Measurements from ENCODE around the gene ASCC3. TPM values are rescaled to one million over a fixed set of nuclear protein-coding genes. Genes with fewer than 3 reads are reported as not detected.
"Not testable (repeated sequence)": the region's sequence is repeated elsewhere in the genome, so short reads cannot be mapped to it uniquely, and the experiment has no call there.

Gene ASCC3
- total and polyA plus RNA-seq, 2 experiments from 2014 or later, result 34.0 to 77.6 TPM

DNA sequence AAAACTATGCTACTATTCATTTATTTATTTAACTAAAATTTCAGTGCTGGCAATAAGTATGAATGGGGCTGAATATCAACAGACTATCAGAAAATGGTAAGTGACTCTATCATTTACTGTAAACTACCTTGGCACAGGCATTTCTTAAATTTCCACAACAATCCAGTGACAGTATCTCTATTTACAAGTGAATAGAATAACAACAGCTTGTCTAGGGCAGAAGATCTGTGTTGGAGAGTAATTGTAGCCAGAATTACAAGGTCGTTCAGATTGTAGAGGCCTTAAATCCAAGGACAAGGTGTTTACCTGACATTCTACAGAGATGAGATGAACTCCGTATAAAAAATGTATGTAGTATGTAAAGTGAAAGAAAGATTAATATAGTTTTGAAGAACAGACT is 222.6 kb downstream of the ASCC3 start:
- Histone ChIP-seq H3K9me3 (ENCODE audit: low read depth) (no peaks in the 10 kb centered on the region), H3K27ac (no peak overlapping the region), H3K4me3 (no peak overlapping the region), H2AFZ (no peak overlapping the region), H3K79me2 (no peaks in the 10 kb centered on the region), H3K4me1 (ENCODE audit: insufficient read depth) (no peaks in the 10 kb centered on the region), H4K20me1 (ENCODE audit: insufficient read depth, poor library complexity, severe bottlenecking) (no peaks in the 10 kb centered on the region), H3K4me2 (no peak overlapping the region), H3K36me3 (replicated peaks; ENCODE audit: insufficient read depth, low read depth) (no peaks in the 10 kb centered on the region), H3K27me3 (no peaks in the 10 kb centered on the region), H3K9me2 (replicated peaks; ENCODE audit: insufficient read depth) (no peaks in the 10 kb centered on the region)
- 52% methylated on average over 2 of the region's 2 CpGs for WGBS (ENCODE audit: low lambda C conversion rate, missing lambda C conversion rate)
- TF ChIP-seq CTCF (IDR thresholded peaks at IDR 0.05; ENCODE audit: poor library complexity), result no peak
- TF ChIP-seq EZH2 (IDR thresholded peaks at IDR 0.05; ENCODE audit: borderline replicate concordance), result no peak
- no peak for TF ChIP-seq EZH2phosphoT487 (IDR thresholded peaks at IDR 0.05; ENCODE audit: low read depth, severe bottlenecking, unreplicated experiment)
- no peak for DNase-seq (ENCODE audit: low spot score)

- H3K36me3 ChIP-seq (replicated peaks; ENCODE audit: insufficient read depth, low read depth), result no peaks in the 10 kb centered on the region
- WGBS (ENCODE audit: low lambda C conversion rate, missing lambda C conversion rate), result 91% methylated on average over 2 of the region's 2 CpGs
These were observed 223.3 kb downstream of the ASCC3 start for GRCh38 chr6:100657678-100658330.

GRCh38 chr6:100641147-100641546 is 240.0 kb downstream of the ASCC3 start:
- H2AFZ ChIP-seq; DNase-seq (ENCODE audit: low spot score); H3K79me2 ChIP-seq; H3K9me2 ChIP-seq (replicated peaks; ENCODE audit: insufficient read depth); H3K4me1 ChIP-seq (ENCODE audit: insufficient read depth); H3K4me2 ChIP-seq; H3K9me3 ChIP-seq (ENCODE audit: low read depth); H3K36me3 ChIP-seq (replicated peaks; ENCODE audit: insufficient read depth, low read depth); H3K27ac ChIP-seq; H4K20me1 ChIP-seq (ENCODE audit: insufficient read depth, poor library complexity, severe bottlenecking); H3K27me3 ChIP-seq; H3K4me3 ChIP-seq: not testable (repeated sequence)
- WGBS (ENCODE audit: low lambda C conversion rate, missing lambda C conversion rate), result over 99% methylated on average over 3 of the region's 3 CpGs

More at GRCh38 chr6:100657678-100658330, 223.3 kb downstream of the ASCC3 start:
- H3K4me2 ChIP-seq, result no peak overlapping the region
- peak; percentile 19 for DNase-seq (ENCODE audit: low spot score)
- no peaks in the 10 kb centered on the region for H3K9me3 ChIP-seq (ENCODE audit: low read depth)
- H3K4me1 ChIP-seq (ENCODE audit: insufficient read depth), result no peaks in the 10 kb centered on the region
- H4K20me1 ChIP-seq (ENCODE audit: insufficient read depth, poor library complexity, severe bottlenecking), result no peaks in the 10 kb centered on the region
- no peak overlapping the region for H3K4me3 ChIP-seq
- H3K79me2 ChIP-seq, result no peaks in the 10 kb centered on the region
- H3K27ac ChIP-seq, result no peak overlapping the region
- H2AFZ ChIP-seq, result no peak overlapping the region
- H3K9me2 ChIP-seq (replicated peaks; ENCODE audit: insufficient read depth), result no peaks in the 10 kb centered on the region
- TF ChIP-seq CTCF (IDR thresholded peaks at IDR 0.05; ENCODE audit: poor library complexity) (peak; percentile 64), EZH2 (IDR thresholded peaks at IDR 0.05; ENCODE audit: borderline replicate concordance) (no peak), EZH2phosphoT487 (IDR thresholded peaks at IDR 0.05; ENCODE audit: low read depth, severe bottlenecking, unreplicated experiment) (no peak)
- no peaks in the 10 kb centered on the region for H3K27me3 ChIP-seq

DNA sequence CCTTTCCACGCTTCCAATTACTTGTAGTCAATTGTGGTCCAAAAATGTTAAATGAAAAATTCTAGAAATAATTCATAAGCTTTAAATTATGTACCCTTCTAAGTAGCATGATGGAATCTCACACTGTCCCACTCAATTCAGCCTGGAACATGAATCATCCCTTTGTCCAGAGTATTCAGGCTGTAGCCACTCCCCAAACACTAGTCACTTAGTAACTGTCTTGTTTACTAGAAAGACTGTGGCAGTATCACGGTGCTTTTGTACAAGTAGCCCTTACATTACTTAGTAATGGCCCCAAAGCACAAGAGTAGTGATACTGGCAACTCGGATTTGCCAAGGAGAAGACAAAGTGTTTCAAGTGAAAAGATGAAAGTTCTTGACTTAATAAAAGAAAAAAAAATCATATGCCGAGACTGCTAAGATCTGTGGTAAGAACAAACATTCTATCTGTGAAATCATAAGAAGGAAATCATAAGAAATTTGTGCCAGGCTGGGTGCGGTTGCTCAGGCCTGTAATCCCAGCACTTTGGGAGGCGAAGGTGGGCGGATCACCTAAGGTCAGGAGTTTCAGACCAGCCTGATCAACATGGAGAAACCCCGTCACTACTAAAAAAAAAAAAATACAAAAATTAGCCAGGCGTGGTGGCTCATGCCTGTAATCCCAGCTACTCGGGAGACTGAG is 247.9 kb downstream of the ASCC3 start:
- H4K20me1 ChIP-seq (ENCODE audit: insufficient read depth, poor library complexity, severe bottlenecking), result no peaks in the 10 kb centered on the region
- H2AFZ ChIP-seq, result no peak overlapping the region
- H3K79me2 ChIP-seq, result no peaks in the 10 kb centered on the region
- WGBS (ENCODE audit: low lambda C conversion rate, missing lambda C conversion rate), result 88% methylated on average over 10 of the region's 10 CpGs
- H3K9me2 ChIP-seq (replicated peaks; ENCODE audit: insufficient read depth), result no peaks in the 10 kb centered on the region
- no peak overlapping the region for H3K4me3 ChIP-seq
- peak overlapping the region; percentile 38 for H3K27ac ChIP-seq
- H3K4me2 ChIP-seq, result no peak overlapping the region
- H3K4me1 ChIP-seq (ENCODE audit: insufficient read depth), result no peaks in the 10 kb centered on the region
- peak; percentile 26 for DNase-seq (ENCODE audit: low spot score)
- no peaks in the 10 kb centered on the region for H3K36me3 ChIP-seq (replicated peaks; ENCODE audit: insufficient read depth, low read depth)
- TF ChIP-seq CTCF (IDR thresholded peaks at IDR 0.05; ENCODE audit: poor library complexity) (no peak), EZH2 (IDR thresholded peaks at IDR 0.05; ENCODE audit: borderline replicate concordance) (no peak), EZH2phosphoT487 (IDR thresholded peaks at IDR 0.05; ENCODE audit: low read depth, severe bottlenecking, unreplicated experiment) (no peak)
- H3K9me3 ChIP-seq (ENCODE audit: low read depth), result no peaks in the 10 kb centered on the region
- no peaks in the 10 kb centered on the region for H3K27me3 ChIP-seq

Measured in hepatocyte (in vitro differentiated cells).